HepG2 (cell line): ENCODE data around the gene KCNK7. TPM values are rescaled to one million over a fixed set of nuclear protein-coding genes. Genes with fewer than 3 reads are reported as not detected.

ENCODE experiments used
- ATAC-seq: fragments of 200-7000 bp; cut with Tn5 transposase; 3 replicates; pipeline ENCODE4 v1.9.1; 2020; ENCODE audit warnings: mild to moderate bottlenecking, moderate library complexity
- BruUV-seq: library from RNA; stranded (reverse); fragments of 400-500 nt; replicated peaks from 2 replicates; lab custom pipeline; 2021; lab: Mats Ljungman, UMichigan
- CTCF ChIA-PET: fragments of 300-600 bp; formaldehyde crosslinking; extraction: SDS; loops from one replicate; lab custom pipeline; 2021; ENCODE audit warnings: low total read pairs, inconsistent platforms, low intra/inter-chr PET ratio; lab: Yijun Ruan, JAX
- POLR2A ChIA-PET: fragments of 350-600 bp; sonication (Branson Sonifier 250); formaldehyde crosslinking; loops from one replicate; lab custom pipeline; 2020; ENCODE audit warnings: antibody characterized with exemption, inconsistent platforms; lab: Yijun Ruan, JAX
- DNase-seq: peaks from one replicate; pipeline ENCODE4 v3.0.0-alpha.2; 2015; ENCODE audit warnings: low spot score
- FAIRE-seq: peaks from 3 replicates; lab custom pipeline; 2011; peaks lifted over from hg19 to GRCh38; lab: Jason Lieb, UNC
- H2AFZ ChIP-seq: one replicate; pipeline ENCODE4 v1.6.1; 2011; ENCODE audit warnings: low read length, inconsistent platforms
- H3K27ac ChIP-seq: fragments of 300-600 bp; 3 replicates; pipeline ENCODE4 v1.8.0; 2011; ENCODE audit warnings: mixed run types, mild to moderate bottlenecking, mixed read lengths, low read length, inconsistent platforms; ENCODE audit not compliant: insufficient read depth; ENCODE audit errors: extremely low read length
- H3K27me3 ChIP-seq, 2 experiments: fragments of 200-600 bp in 1 of 2; 2 replicates in 1 of 2; 3 replicates in 1 of 2; pipeline versions ENCODE4 v1.6.0 to v1.8.0; 2011; ENCODE audit warnings: low read length in 2 of 2, mild to moderate bottlenecking in 2 of 2, moderate library complexity in 2 of 2, inconsistent platforms in 1 of 2; ENCODE audit not compliant: insufficient read depth in 2 of 2, control insufficient read depth in 1 of 2
- H3K36me3 ChIP-seq, 2 experiments: fragments of 200-600 bp in 1 of 2; replicated peaks in 1 of 2; 2 replicates in 1 of 2; 3 replicates in 1 of 2; pipeline versions ENCODE4 v1.5.1 to v1.8.0; 2011; ENCODE audit warnings: low read length in 2 of 2, inconsistent platforms in 1 of 2; ENCODE audit not compliant: insufficient read depth in 2 of 2, control insufficient read depth in 1 of 2
- H3K4me1 ChIP-seq: 2 replicates; pipeline ENCODE4 v1.5.1; 2012; ENCODE audit warnings: low read length, inconsistent platforms; ENCODE audit not compliant: insufficient read depth
- H3K4me2 ChIP-seq: 2 replicates; pipeline ENCODE4 v1.6.0; 2011; ENCODE audit warnings: low read depth, low read length, inconsistent platforms
- H3K4me3 ChIP-seq, 3 experiments: fragments of 200-600 bp in 1 of 3; sonication (generic), shearing (Covaris generic) in 1 of 3; replicated peaks in 1 of 3; 2 replicates each; pipeline ENCODE4 v1.5.1; 2011 to 2016; ENCODE audit warnings: low read length in 3 of 3, inconsistent platforms in 2 of 3, low read depth in 2 of 3, mild to moderate bottlenecking in 2 of 3, control low read depth in 1 of 3, mixed read lengths in 1 of 3; ENCODE audit not compliant: insufficient read depth in 1 of 3
- H3K79me2 ChIP-seq: one replicate; pipeline ENCODE4 v1.6.1; 2011; ENCODE audit warnings: low read length, inconsistent platforms; ENCODE audit not compliant: insufficient read depth
- H3K9ac ChIP-seq: 2 replicates; pipeline ENCODE4 v1.6.0; 2011; ENCODE audit warnings: mild to moderate bottlenecking, low read depth, low read length, inconsistent platforms; ENCODE audit not compliant: insufficient read depth
- H3K9me3 ChIP-seq: 2 replicates; pipeline ENCODE4 v1.5.1; 2012; ENCODE audit warnings: mild to moderate bottlenecking, low read length
- H4K20me1 ChIP-seq: 2 replicates; pipeline ENCODE4 v1.6.0; 2011; ENCODE audit warnings: inconsistent platforms, mild to moderate bottlenecking, low read length, moderate library complexity; ENCODE audit not compliant: insufficient read depth
- KLF13 ChIP-seq: sonication (generic); formaldehyde crosslinking; IDR thresholded peaks from 2 replicates; pipeline ENCODE4 v1.4.0; 2020; ENCODE audit warnings: mild to moderate bottlenecking, missing genetic modification reagents
- MAFK ChIP-seq, 2 experiments: IDR thresholded peaks in 1 of 2; conservative IDR thresholded peaks in 1 of 2; 2 replicates each; pipeline ENCODE4 v1.6.1; 2011; ENCODE audit warnings: improper control_type of control experiment in 2 of 2, low read length in 2 of 2
- NCOR1 ChIP-seq: fragments of 200-600 bp; sonication (generic); IDR thresholded peaks from 2 replicates; pipeline ENCODE4 v1.7.0; 2017; ENCODE audit warnings: antibody characterized with exemption, low read length, borderline replicate concordance
- POLR2AphosphoS5 ChIP-seq: IDR thresholded peaks from 2 replicates; pipeline ENCODE4 v1.6.1; 2012; ENCODE audit warnings: low read depth, low read length
- RAD21 ChIP-seq: fragments of 450-650 bp; formaldehyde crosslinking; IDR thresholded peaks from 2 replicates; pipeline ENCODE4 v1.5.0; 2020; ENCODE audit warnings: mild to moderate bottlenecking
- TAF15 ChIP-seq: fragments of 200-400 bp; formaldehyde crosslinking; IDR thresholded peaks from one replicate; pipeline ENCODE4 v1.6.1; 2018; ENCODE audit warnings: mild to moderate bottlenecking, low read depth, low read length; ENCODE audit not compliant: poor library complexity, severe bottlenecking
- ZEB1 ChIP-seq: IDR thresholded peaks from 2 replicates; pipeline ENCODE4 v1.6.1; 2012; ENCODE audit warnings: mild to moderate bottlenecking, low read depth, inconsistent platforms; ENCODE audit not compliant: insufficient replicate concordance
- ZNF12 ChIP-seq: sonication (generic); formaldehyde crosslinking; IDR thresholded peaks from 2 replicates; pipeline ENCODE4 v1.5.0; 2020; ENCODE audit warnings: missing genetic modification reagents
- ZNF850 ChIP-seq: sonication (generic); formaldehyde crosslinking; conservative IDR thresholded peaks from 2 replicates; pipeline ENCODE4 v1.9.0; 2021; ENCODE audit warnings: mild to moderate bottlenecking, missing genetic modification reagents
- WGBS: methylation state at CpG from one replicate; pipeline ENCODE4 v1.1.6; 2017; ENCODE audit warnings: low lambda C conversion rate; 5-methylcytosine and 5-hydroxymethylcytosine counted together
- in situ Hi-C: cut with HindIII; loops from 2 replicates; pipeline ENCODE4 v1.10.0; 2017; ENCODE audit warnings: low pct_unique_long_range_greater_than_20kb; ENCODE audit not compliant: extremely low pct_ligation_motif_present
- intact Hi-C: fragments of 100-400 bp; cut with micrococcal nuclease; formaldehyde crosslinking; loops from one replicate; pipeline ENCODE4 v1.10.0; 2022; ENCODE audit not compliant: unreplicated experiment
- polyA plus RNA-seq, 8 experiments: library from polyadenylated mRNA; depleted of rRNA in 3 of 8; stranded (reverse) in 7 of 8; unstranded in 1 of 8; fragments of >200 nt; fragmentation: Illumina TruSeq in 4 of 8; extraction: Trizol in 4 of 8; gene quantifications; 2 replicates each; pipeline versions ENCODE4 v1.2.1 to v1.2.3, GENCODE V29; 2011 to 2016; ENCODE audit warnings: low read depth in 4 of 8, missing spikeins in 1 of 8, mixed read lengths in 1 of 8; ENCODE audit not compliant: insufficient read depth in 1 of 8
- total RNA-seq, 5 experiments: library from RNA; depleted of rRNA; stranded (reverse); fragments of >200 nt; fragmentation: Illumina TruSeq; extraction: Trizol; gene quantifications; 2 replicates each; pipeline ENCODE4 v1.2.3, GENCODE V29; 2016; ENCODE audit warnings: low read depth in 1 of 5
- TF ChIP-seq, protein P1 (sequence below): sonication (generic); formaldehyde crosslinking; IDR thresholded peaks from 2 replicates; pipeline ENCODE4 v1.5.0; 2020; ENCODE audit warnings: missing genetic modification reagents
- TF ChIP-seq, protein P2 (sequence below): sonication (generic); formaldehyde crosslinking; IDR thresholded peaks from 2 replicates; pipeline ENCODE4 v1.5.0; 2020; ENCODE audit warnings: missing genetic modification reagents, mild to moderate bottlenecking, borderline replicate concordance
- TF ChIP-seq, protein P3 (sequence below): sonication (generic); formaldehyde crosslinking; IDR thresholded peaks from 2 replicates; pipeline ENCODE4 v1.5.1; 2020; ENCODE audit warnings: mild to moderate bottlenecking, missing genetic modification reagents, moderate library complexity
- TF ChIP-seq, protein P4 (sequence below): sonication (generic); formaldehyde crosslinking; IDR thresholded peaks from 2 replicates; pipeline ENCODE4 v1.4.0; 2020; ENCODE audit warnings: mild to moderate bottlenecking, missing genetic modification reagents
- TF ChIP-seq, protein P5 (sequence below): sonication (generic); formaldehyde crosslinking; IDR thresholded peaks from 2 replicates; pipeline ENCODE4 v1.4.0; 2020; ENCODE audit warnings: mild to moderate bottlenecking, missing genetic modification reagents, borderline replicate concordance

KCNK7 gene
- total and polyA plus RNA-seq, 2 of the 13 experiments (the other 11 are each of a cell fraction or from before 2014, with no cell fraction given), result 0.11 TPM; not detected in 1

DNA sequence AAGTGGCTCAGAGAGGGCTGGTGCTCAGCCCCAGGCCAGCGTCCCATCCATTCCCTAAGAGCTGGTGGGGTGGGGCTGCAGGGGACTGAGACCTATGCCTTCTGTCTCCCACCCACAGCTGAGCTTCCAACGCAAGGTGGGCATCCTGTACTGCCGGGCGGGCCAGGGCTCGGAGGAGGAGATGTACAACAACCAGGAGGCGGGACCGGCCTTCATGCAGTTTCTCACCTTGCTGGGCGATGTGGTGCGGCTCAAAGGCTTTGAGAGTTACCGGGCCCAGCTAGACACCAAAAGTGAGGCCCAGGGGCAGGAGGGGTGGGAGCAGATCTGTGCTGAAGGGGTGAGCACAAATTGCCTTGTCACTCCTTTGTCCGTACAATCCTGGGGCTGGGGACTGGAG lies 49.2 kb upstream of the KCNK7 start:
- H3K4me3 ChIP-seq, result no peak overlapping the region
- peaks cover 19% of the 10 kb centered on the region for H3K4me1 ChIP-seq
- DNase-seq, result no peak
- H3K27me3 ChIP-seq, result no peaks in the 10 kb centered on the region
- H3K36me3 ChIP-seq, result no peaks in the 10 kb centered on the region
- H3K27ac ChIP-seq, result no peak overlapping the region
- no TSS peak for BruUV-seq
- no peaks in the 10 kb centered on the region for H4K20me1 ChIP-seq
- H3K4me2 ChIP-seq, result no peak overlapping the region
- WGBS, result 98% methylated on average over 10 of the region's 11 CpGs
- intact Hi-C loops (no loop called here), in situ Hi-C loops (no loop called here)
- H3K9ac ChIP-seq, result no peak overlapping the region
- no peak for FAIRE-seq
- no peak for ATAC-seq
- POLR2A ChIA-PET, result interaction anchor here (1.2 to 1.7 kb wide), 2 partner anchors 18 to 28 kb away, joined by 3 to 11 read pairs; partner anchors contain the start of gene RELA
- no peaks in the 10 kb centered on the region for H3K79me2 ChIP-seq
- no peak overlapping the region for H2AFZ ChIP-seq
- TF ChIP-seq KLF13 (no peak), ZNF850 (CRISPR knock-in tag) (no peak), ZEB1 (no peak), POLR2AphosphoS5 (no peak), RAD21 (CRISPR knock-in tag) (no peak), MAFK (conservative IDR thresholded peaks at IDR 0.05 in 1 of 2, IDR thresholded peaks at IDR 0.05 in 1 of 2; ENCODE audit: low read length in 2 of 2) (no peak), ZNF12 (no peak), NCOR1 (no peak), TAF15 (no peak)
- TF ChIP-seq, protein P1, sequence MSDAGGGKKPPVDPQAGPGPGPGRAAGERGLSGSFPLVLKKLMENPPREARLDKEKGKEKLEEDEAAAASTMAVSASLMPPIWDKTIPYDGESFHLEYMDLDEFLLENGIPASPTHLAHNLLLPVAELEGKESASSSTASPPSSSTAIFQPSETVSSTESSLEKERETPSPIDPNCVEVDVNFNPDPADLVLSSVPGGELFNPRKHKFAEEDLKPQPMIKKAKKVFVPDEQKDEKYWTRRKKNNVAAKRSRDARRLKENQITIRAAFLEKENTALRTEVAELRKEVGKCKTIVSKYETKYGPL (CRISPR knock-in tag), result no peak
- TF ChIP-seq, protein P2, sequence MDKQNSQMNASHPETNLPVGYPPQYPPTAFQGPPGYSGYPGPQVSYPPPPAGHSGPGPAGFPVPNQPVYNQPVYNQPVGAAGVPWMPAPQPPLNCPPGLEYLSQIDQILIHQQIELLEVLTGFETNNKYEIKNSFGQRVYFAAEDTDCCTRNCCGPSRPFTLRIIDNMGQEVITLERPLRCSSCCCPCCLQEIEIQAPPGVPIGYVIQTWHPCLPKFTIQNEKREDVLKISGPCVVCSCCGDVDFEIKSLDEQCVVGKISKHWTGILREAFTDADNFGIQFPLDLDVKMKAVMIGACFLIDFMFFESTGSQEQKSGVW (CRISPR knock-in tag), result no peak
- TF ChIP-seq, protein P3, sequence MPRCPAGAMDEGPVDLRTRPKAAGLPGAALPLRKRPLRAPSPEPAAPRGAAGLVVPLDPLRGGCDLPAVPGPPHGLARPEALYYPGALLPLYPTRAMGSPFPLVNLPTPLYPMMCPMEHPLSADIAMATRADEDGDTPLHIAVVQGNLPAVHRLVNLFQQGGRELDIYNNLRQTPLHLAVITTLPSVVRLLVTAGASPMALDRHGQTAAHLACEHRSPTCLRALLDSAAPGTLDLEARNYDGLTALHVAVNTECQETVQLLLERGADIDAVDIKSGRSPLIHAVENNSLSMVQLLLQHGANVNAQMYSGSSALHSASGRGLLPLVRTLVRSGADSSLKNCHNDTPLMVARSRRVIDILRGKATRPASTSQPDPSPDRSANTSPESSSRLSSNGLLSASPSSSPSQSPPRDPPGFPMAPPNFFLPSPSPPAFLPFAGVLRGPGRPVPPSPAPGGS, result no peak
- TF ChIP-seq, protein P4, sequence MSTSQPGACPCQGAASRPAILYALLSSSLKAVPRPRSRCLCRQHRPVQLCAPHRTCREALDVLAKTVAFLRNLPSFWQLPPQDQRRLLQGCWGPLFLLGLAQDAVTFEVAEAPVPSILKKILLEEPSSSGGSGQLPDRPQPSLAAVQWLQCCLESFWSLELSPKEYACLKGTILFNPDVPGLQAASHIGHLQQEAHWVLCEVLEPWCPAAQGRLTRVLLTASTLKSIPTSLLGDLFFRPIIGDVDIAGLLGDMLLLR (CRISPR knock-in tag), result no peak
- TF ChIP-seq, protein P5, sequence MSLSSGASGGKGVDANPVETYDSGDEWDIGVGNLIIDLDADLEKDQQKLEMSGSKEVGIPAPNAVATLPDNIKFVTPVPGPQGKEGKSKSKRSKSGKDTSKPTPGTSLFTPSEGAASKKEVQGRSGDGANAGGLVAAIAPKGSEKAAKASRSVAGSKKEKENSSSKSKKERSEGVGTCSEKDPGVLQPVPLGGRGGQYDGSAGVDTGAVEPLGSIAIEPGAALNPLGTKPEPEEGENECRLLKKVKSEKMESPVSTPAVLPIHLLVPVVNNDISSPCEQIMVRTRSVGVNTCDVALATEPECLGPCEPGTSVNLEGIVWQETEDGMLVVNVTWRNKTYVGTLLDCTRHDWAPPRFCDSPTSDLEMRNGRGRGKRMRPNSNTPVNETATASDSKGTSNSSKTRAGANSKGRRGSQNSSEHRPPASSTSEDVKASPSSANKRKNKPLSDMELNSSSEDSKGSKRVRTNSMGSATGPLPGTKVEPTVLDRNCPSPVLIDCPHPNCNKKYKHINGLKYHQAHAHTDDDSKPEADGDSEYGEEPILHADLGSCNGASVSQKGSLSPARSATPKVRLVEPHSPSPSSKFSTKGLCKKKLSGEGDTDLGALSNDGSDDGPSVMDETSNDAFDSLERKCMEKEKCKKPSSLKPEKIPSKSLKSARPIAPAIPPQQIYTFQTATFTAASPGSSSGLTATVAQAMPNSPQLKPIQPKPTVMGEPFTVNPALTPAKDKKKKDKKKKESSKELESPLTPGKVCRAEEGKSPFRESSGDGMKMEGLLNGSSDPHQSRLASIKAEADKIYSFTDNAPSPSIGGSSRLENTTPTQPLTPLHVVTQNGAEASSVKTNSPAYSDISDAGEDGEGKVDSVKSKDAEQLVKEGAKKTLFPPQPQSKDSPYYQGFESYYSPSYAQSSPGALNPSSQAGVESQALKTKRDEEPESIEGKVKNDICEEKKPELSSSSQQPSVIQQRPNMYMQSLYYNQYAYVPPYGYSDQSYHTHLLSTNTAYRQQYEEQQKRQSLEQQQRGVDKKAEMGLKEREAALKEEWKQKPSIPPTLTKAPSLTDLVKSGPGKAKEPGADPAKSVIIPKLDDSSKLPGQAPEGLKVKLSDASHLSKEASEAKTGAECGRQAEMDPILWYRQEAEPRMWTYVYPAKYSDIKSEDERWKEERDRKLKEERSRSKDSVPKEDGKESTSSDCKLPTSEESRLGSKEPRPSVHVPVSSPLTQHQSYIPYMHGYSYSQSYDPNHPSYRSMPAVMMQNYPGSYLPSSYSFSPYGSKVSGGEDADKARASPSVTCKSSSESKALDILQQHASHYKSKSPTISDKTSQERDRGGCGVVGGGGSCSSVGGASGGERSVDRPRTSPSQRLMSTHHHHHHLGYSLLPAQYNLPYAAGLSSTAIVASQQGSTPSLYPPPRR (CRISPR knock-in tag), result no peak
- CTCF ChIA-PET, result no interaction called here
- H3K9me3 ChIP-seq, result no peaks in the 10 kb centered on the region
